Esophagus squamous epithelium (tissue), 4 donors: Measurements from ENCODE around the gene HTR2B.

ENCODE experiments used
- POLR2A ChIP-seq, 4 donors: fragments of 450-650 bp; IDR thresholded peaks; one replicate each; pipeline ENCODE4 v1.6.1; 2017; ENCODE audit warnings: antibody characterized with exemption in 4 of 4, mild to moderate bottlenecking in 4 of 4, moderate library complexity in 3 of 4
- TF ChIP-seq, protein P1 (sequence below), 6 experiments: fragments of 450-650 bp in 4 of 6; fragments of 200-600 bp in 2 of 6; sonication (generic) in 2 of 6; IDR thresholded peaks; one replicate each; pipeline ENCODE4 v1.5.1; 2016 to 2019; ENCODE audit warnings: antibody characterized with exemption in 6 of 6, mild to moderate bottlenecking in 4 of 6, moderate library complexity in 4 of 6

DNA sequence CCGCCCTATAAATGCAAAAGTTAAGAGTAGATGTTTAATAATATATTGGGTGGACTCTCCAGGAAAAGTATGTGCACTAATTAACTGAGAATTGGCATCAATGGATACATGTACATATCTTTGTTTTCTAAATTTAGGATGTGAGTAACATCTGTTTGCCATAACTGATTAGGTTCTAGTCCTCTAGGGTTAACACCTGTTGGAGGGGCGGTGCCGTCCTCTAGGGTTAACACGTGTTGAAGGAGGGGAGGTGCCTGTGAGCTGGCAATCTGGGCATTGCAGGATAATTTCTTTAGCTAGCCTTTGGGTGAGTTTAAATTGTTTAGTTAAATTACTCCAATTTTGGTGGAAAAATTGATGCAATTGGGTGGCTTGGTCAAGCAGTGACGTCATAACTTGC, 30.9 kb downstream of the HTR2B start:
- TF ChIP-seq, protein P1, sequence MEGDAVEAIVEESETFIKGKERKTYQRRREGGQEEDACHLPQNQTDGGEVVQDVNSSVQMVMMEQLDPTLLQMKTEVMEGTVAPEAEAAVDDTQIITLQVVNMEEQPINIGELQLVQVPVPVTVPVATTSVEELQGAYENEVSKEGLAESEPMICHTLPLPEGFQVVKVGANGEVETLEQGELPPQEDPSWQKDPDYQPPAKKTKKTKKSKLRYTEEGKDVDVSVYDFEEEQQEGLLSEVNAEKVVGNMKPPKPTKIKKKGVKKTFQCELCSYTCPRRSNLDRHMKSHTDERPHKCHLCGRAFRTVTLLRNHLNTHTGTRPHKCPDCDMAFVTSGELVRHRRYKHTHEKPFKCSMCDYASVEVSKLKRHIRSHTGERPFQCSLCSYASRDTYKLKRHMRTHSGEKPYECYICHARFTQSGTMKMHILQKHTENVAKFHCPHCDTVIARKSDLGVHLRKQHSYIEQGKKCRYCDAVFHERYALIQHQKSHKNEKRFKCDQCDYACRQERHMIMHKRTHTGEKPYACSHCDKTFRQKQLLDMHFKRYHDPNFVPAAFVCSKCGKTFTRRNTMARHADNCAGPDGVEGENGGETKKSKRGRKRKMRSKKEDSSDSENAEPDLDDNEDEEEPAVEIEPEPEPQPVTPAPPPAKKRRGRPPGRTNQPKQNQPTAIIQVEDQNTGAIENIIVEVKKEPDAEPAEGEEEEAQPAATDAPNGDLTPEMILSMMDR (IDR thresholded peaks at IDR 0.05) = no peak
- TF ChIP-seq POLR2A (IDR thresholded peaks at IDR 0.05) = no peak
